ENCODE results near the gene HEATR5A. TPM values are rescaled to one million over a fixed set of nuclear protein-coding genes. Genes with fewer than 3 reads are reported as not detected.
"Not testable (repeated sequence)": the region's sequence is repeated elsewhere in the genome, so short reads cannot be mapped to it uniquely, and the experiment has no call there.

The HEATR5A gene
- total RNA-seq, 3 donors from 2014 or later (not counting 1 experiment from before 2014, with no cell fraction given): 12.1 to 23.9 (median 15.1) TPM

GRCh38 chr14:31386271-31386670 lies 34.1 kb downstream of the HEATR5A start:
- Histone ChIP-seq H3K36me3 (ENCODE audit: control insufficient read depth, insufficient read depth, low read length) (peaks cover 15% of the 10 kb centered on the region), H3K27me3 (ENCODE audit: control insufficient read depth, insufficient read depth, low read length) (no peaks in the 10 kb centered on the region), H3K4me1 (ENCODE audit: control insufficient read depth, insufficient read depth, low read length) (no peaks in the 10 kb centered on the region), H3K9me3 (ENCODE audit: control insufficient read depth, insufficient read depth, low read length) (no peaks in the 10 kb centered on the region), H3K27ac (ENCODE audit: low read length) (no peak overlapping the region), H3K4me3 (ENCODE audit: low read length) (no peak overlapping the region)
- TF ChIP-seq CTCF (IDR thresholded peaks at IDR 0.05): no peak
- H3K27me3 Mint-ChIP-seq (ENCODE audit: low read depth in 2 of 2): no peaks in the 10 kb centered on the region
- H3K4me3 Mint-ChIP-seq: no peak overlapping the region
- ATAC-seq (no peak), DNase-seq (no peak)
- intact Hi-C loops (cut with micrococcal nuclease): no loop called here
- H3K27ac Mint-ChIP-seq: no peak overlapping the region
- WGBS (ENCODE audit: insufficient coverage): 100% methylated on average over 1 of the region's 5 CpGs
- H3K9me3 Mint-ChIP-seq: no peaks in the 10 kb centered on the region
- H3K4me1 Mint-ChIP-seq: no peaks in the 10 kb centered on the region
- peaks cover 5% of the 10 kb centered on the region for H3K36me3 Mint-ChIP-seq

GRCh38 chr14:31382221-31382620 lies 38.1 kb downstream of the HEATR5A start:
- H3K4me3 ChIP-seq (ENCODE audit: low read length): no peak overlapping the region
- ATAC-seq (no peak), DNase-seq (no peak)
- intact Hi-C loops (cut with micrococcal nuclease): no loop called here
- H3K4me3 Mint-ChIP-seq: no peak overlapping the region
- no peaks in the 10 kb centered on the region for H3K27me3 ChIP-seq (ENCODE audit: control insufficient read depth, insufficient read depth, low read length)
- H3K9me3 Mint-ChIP-seq: no peaks in the 10 kb centered on the region
- TF ChIP-seq CTCF (IDR thresholded peaks at IDR 0.05): no peak
- H3K4me1 ChIP-seq (ENCODE audit: control insufficient read depth, insufficient read depth, low read length): peaks cover 8% of the 10 kb centered on the region
- H3K36me3 ChIP-seq (ENCODE audit: control insufficient read depth, insufficient read depth, low read length): peaks cover 15% of the 10 kb centered on the region
- peaks cover 9 to 12% of the 10 kb centered on the region in 2 donors for H3K4me1 Mint-ChIP-seq
- no CpG with 5 or more reads among the region's 1 CpG for WGBS (ENCODE audit: insufficient coverage)
- H3K36me3 Mint-ChIP-seq: peaks cover 5% of the 10 kb centered on the region
- no peak overlapping the region for H3K27ac Mint-ChIP-seq
- no peaks in the 10 kb centered on the region for H3K27me3 Mint-ChIP-seq (ENCODE audit: low read depth in 2 of 2)
- no peaks in the 10 kb centered on the region for H3K9me3 ChIP-seq (ENCODE audit: control insufficient read depth, insufficient read depth, low read length)
- H3K27ac ChIP-seq (ENCODE audit: low read length): no peak overlapping the region

DNA sequence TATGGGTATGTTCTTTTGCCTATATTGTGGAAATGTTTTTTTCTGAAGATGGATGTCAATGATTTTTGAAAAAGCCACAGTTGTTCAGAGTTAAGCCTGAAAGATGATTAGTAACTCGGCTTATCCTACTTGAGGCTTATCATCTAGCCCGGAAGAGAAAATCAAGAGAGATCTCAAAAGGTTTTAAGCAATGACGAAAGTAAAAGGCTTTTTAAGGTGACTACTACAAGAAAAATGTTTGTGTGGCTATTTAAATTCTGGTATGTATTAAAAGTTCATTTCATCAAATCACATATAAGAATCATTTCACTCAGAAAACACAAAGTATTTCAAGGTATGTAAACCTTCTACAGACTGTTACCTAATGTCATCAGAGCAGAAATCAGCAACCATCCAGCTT lies 40.2 kb downstream of the HEATR5A start:
- H3K9me3 ChIP-seq (ENCODE audit: control insufficient read depth, insufficient read depth, low read length): no peaks in the 10 kb centered on the region
- H3K27me3 ChIP-seq (ENCODE audit: control insufficient read depth, insufficient read depth, low read length): no peaks in the 10 kb centered on the region
- Mint-ChIP-seq H3K27me3 (ENCODE audit: low read depth in 2 of 2) (no peaks in the 10 kb centered on the region), H3K36me3 (peaks cover 12% of the 10 kb centered on the region), H3K4me1 (peaks cover 9 to 12% of the 10 kb centered on the region in 2 donors), H3K4me3 (no peak overlapping the region), H3K27ac (no peak overlapping the region), H3K9me3 (no peaks in the 10 kb centered on the region)
- no peak overlapping the region for H3K4me3 ChIP-seq (ENCODE audit: low read length)
- peaks cover 8% of the 10 kb centered on the region for H3K4me1 ChIP-seq (ENCODE audit: control insufficient read depth, insufficient read depth, low read length)
- 98% methylated on average over 2 of the region's 3 CpGs for WGBS (ENCODE audit: insufficient coverage)
- TF ChIP-seq CTCF (IDR thresholded peaks at IDR 0.05): no peak
- DNase-seq: no peak
- ATAC-seq: no peak
- intact Hi-C loops (cut with micrococcal nuclease): no loop called here
- H3K27ac ChIP-seq (ENCODE audit: low read length): no peak overlapping the region
- H3K36me3 ChIP-seq (ENCODE audit: control insufficient read depth, insufficient read depth, low read length): peaks cover 10% of the 10 kb centered on the region

DNA sequence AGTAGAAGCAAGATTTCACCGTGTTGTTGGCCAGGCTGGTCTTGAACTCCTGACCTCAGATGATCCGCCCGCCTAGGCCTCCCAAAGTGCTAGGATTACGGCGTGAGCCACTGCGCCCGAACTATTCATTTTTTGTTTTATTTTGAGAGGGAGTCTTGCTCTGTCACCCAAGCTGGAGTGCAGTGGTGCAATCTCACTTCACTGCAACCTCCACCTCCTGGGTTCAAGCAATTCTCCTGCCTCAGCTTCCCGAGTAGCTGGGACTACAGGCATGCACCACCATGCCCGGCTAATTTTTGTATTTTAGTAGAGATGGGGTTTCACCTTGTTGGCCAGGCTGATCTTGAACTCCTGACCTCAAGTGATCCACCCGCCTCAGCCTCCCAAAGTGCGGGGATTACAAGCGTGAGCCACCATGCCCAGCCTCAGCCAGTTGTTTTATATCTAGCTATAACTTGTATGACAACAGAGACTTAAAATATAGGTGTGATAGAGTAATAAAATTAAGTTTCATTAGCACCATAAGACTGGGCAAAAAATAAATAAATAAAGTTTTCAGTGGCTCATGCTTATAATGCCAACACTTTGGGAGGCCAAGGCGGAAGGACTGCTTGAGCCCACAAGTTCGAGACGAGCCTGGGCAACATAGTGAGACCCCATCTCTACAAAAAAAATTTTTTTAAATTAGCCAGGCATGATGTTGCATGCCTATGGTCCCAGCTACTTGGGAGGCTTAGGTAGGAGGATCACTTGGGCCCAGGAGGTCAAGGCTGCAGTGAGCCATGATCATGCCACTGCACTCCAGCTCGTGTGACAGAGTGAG lies 41.0 kb downstream of the HEATR5A start:
- H3K9me3 ChIP-seq (ENCODE audit: control insufficient read depth, insufficient read depth, low read length); H3K4me3 ChIP-seq (ENCODE audit: low read length); H3K4me3 Mint-ChIP-seq; H3K27ac ChIP-seq (ENCODE audit: low read length); H3K27me3 ChIP-seq (ENCODE audit: control insufficient read depth, insufficient read depth, low read length); DNase-seq; intact Hi-C loops (cut with micrococcal nuclease); H3K27ac Mint-ChIP-seq; ATAC-seq; H3K27me3 Mint-ChIP-seq (ENCODE audit: low read depth in 2 of 2); H3K4me1 ChIP-seq (ENCODE audit: control insufficient read depth, insufficient read depth, low read length); H3K9me3 Mint-ChIP-seq: not testable (repeated sequence)
- peaks cover 10% of the 10 kb centered on the region for H3K36me3 ChIP-seq (ENCODE audit: control insufficient read depth, insufficient read depth, low read length)
- peaks cover 9 to 12% of the 10 kb centered on the region in 2 donors for H3K4me1 Mint-ChIP-seq
- H3K36me3 Mint-ChIP-seq: peaks cover 12% of the 10 kb centered on the region
- WGBS (ENCODE audit: insufficient coverage): 96% methylated on average over 16 of the region's 16 CpGs
